ENCODE results near the gene B3GLCT. TPM values are rescaled to one million over a fixed set of nuclear protein-coding genes. Genes with fewer than 3 reads are reported as not detected.

B3GLCT gene
- total RNA-seq, 1 experiment from 2014 or later: 3.9 TPM

DNA sequence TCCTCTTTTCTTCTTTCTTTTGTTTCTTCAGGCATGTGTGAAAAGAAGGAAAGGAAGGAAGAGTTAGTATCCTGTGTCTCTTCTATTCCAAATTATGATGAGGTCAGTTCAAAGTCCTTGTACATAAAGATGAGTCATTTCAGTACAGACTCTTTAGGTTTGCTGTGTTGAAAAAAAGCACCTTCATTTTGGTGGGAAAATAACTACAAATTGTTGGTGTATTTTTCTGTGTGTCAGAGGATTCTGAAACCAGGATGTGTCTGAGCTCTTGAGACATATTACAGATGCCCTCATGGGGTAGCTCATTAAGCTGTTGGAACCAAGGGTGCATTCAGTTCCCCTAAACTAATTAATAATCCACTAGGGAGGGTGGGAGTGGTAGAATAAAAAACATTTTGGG, 32.3 kb upstream of the B3GLCT start:
- Histone ChIP-seq H3K27me3 (ENCODE audit: insufficient read depth, low read length) (no peaks in the 10 kb centered on the region), H3K4me3 (replicated peaks in 1 of 2; ENCODE audit: low read depth in 1 of 2, low read length in 2 of 2) (no peak overlapping the region), H3K79me2 (ENCODE audit: insufficient read depth, low read length) (no peaks in the 10 kb centered on the region), H3K4me2 (ENCODE audit: low read length) (no peak overlapping the region), H3K9me2 (ENCODE audit: insufficient read depth) (no peaks in the 10 kb centered on the region), H3K9ac (ENCODE audit: low read length) (no peak overlapping the region), H4K20me1 (ENCODE audit: insufficient read depth) (no peaks in the 10 kb centered on the region), H3K4me1 (ENCODE audit: control insufficient read depth in 1 of 2, insufficient read depth in 2 of 2, low read length in 2 of 2) (peaks cover 9 to 26% of the 10 kb centered on the region in 2 experiments), H3K9me3 (ENCODE audit: control insufficient read depth in 1 of 2, insufficient read depth in 1 of 2, low read depth in 1 of 2, low read length in 2 of 2) (no peaks in the 10 kb centered on the region), H2AFZ (ENCODE audit: low read depth, low read length, poor library complexity, severe bottlenecking) (no peak overlapping the region), H3K36me3 (ENCODE audit: control insufficient read depth in 1 of 2, insufficient read depth in 2 of 2, low read length in 2 of 2) (no peaks in the 10 kb centered on the region), H3K27ac (ENCODE audit: low read depth, low read length) (no peak overlapping the region)
- DNase-seq (ENCODE audit: low read depth, low spot score) (no peak), ATAC-seq (no peak)
- TF ChIP-seq, protein P1, sequence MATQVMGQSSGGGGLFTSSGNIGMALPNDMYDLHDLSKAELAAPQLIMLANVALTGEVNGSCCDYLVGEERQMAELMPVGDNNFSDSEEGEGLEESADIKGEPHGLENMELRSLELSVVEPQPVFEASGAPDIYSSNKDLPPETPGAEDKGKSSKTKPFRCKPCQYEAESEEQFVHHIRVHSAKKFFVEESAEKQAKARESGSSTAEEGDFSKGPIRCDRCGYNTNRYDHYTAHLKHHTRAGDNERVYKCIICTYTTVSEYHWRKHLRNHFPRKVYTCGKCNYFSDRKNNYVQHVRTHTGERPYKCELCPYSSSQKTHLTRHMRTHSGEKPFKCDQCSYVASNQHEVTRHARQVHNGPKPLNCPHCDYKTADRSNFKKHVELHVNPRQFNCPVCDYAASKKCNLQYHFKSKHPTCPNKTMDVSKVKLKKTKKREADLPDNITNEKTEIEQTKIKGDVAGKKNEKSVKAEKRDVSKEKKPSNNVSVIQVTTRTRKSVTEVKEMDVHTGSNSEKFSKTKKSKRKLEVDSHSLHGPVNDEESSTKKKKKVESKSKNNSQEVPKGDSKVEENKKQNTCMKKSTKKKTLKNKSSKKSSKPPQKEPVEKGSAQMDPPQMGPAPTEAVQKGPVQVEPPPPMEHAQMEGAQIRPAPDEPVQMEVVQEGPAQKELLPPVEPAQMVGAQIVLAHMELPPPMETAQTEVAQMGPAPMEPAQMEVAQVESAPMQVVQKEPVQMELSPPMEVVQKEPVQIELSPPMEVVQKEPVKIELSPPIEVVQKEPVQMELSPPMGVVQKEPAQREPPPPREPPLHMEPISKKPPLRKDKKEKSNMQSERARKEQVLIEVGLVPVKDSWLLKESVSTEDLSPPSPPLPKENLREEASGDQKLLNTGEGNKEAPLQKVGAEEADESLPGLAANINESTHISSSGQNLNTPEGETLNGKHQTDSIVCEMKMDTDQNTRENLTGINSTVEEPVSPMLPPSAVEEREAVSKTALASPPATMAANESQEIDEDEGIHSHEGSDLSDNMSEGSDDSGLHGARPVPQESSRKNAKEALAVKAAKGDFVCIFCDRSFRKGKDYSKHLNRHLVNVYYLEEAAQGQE (IDR thresholded peaks at IDR 0.05; ENCODE audit: low read depth): no peak
- TF ChIP-seq POLR2A (IDR thresholded peaks at IDR 0.05; ENCODE audit: borderline replicate concordance, extremely low read depth, insufficient read depth, insufficient read length) (no peak), ELF1 (IDR thresholded peaks at IDR 0.05; ENCODE audit: borderline replicate concordance, low read depth) (no peak), SRF (IDR thresholded peaks at IDR 0.05; ENCODE audit: low read depth) (no peak), POLR2AphosphoS5 (IDR thresholded peaks at IDR 0.05; ENCODE audit: low read depth, low read length) (no peak), EZH2 (IDR thresholded peaks at IDR 0.05) (no peak), SIN3A (IDR thresholded peaks at IDR 0.05; ENCODE audit: low read depth) (no peak), JUND (IDR thresholded peaks at IDR 0.05) (no peak), CEBPB (IDR thresholded peaks at IDR 0.05; ENCODE audit: low read depth) (no peak), EGR1 (IDR thresholded peaks at IDR 0.05; ENCODE audit: low read depth) (no peak)
- TF ChIP-seq, protein P2, sequence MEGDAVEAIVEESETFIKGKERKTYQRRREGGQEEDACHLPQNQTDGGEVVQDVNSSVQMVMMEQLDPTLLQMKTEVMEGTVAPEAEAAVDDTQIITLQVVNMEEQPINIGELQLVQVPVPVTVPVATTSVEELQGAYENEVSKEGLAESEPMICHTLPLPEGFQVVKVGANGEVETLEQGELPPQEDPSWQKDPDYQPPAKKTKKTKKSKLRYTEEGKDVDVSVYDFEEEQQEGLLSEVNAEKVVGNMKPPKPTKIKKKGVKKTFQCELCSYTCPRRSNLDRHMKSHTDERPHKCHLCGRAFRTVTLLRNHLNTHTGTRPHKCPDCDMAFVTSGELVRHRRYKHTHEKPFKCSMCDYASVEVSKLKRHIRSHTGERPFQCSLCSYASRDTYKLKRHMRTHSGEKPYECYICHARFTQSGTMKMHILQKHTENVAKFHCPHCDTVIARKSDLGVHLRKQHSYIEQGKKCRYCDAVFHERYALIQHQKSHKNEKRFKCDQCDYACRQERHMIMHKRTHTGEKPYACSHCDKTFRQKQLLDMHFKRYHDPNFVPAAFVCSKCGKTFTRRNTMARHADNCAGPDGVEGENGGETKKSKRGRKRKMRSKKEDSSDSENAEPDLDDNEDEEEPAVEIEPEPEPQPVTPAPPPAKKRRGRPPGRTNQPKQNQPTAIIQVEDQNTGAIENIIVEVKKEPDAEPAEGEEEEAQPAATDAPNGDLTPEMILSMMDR (IDR thresholded peaks at IDR 0.05 in 2 of 3, conservative IDR thresholded peaks at IDR 0.05 in 1 of 3; ENCODE audit: borderline replicate concordance in 1 of 3, insufficient read depth in 1 of 3, low read depth in 2 of 3, low read length in 2 of 3): no peak
- TF ChIP-seq, protein P3, sequence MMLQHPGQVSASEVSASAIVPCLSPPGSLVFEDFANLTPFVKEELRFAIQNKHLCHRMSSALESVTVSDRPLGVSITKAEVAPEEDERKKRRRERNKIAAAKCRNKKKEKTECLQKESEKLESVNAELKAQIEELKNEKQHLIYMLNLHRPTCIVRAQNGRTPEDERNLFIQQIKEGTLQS (IDR thresholded peaks at IDR 0.05): no peak
- no TSS peak for BruUV-seq (replicated peaks)
- ChIA-PET POLR2A (no interaction called here), CTCF (no interaction called here), RAD21 (ENCODE audit: low non-redundant PET in 1 of 2, low total read pairs in 2 of 2, uncharacterized antibody in 2 of 2, unreplicated experiment in 2 of 2) (no interaction called here)
- intact Hi-C loops (cut with micrococcal nuclease): no loop called here

Data from HCT116 (cell line).